IPS-18c (cell line): ENCODE data around the gene TALDO1.
A peak's percentile ranks its signal among the peaks of the same experiment; 100 is the strongest.
"Not testable (repeated sequence)": the region's sequence is repeated elsewhere in the genome, so short reads cannot be mapped to it uniquely, and the experiment has no call there.

Experiments
- H3K4me3 ChIP-seq: 2 replicates; pipeline ENCODE4 v1.7.0; 2013; ENCODE audit warnings: low read depth, mild to moderate bottlenecking, low read length, moderate library complexity; ENCODE audit not compliant: insufficient read depth
- H3K9me3 ChIP-seq: one replicate; pipeline ENCODE4 v1.6.1; 2013; ENCODE audit warnings: mild to moderate bottlenecking, low read length, moderate library complexity; ENCODE audit not compliant: control insufficient read depth, insufficient read depth

Gene TALDO1

DNA sequence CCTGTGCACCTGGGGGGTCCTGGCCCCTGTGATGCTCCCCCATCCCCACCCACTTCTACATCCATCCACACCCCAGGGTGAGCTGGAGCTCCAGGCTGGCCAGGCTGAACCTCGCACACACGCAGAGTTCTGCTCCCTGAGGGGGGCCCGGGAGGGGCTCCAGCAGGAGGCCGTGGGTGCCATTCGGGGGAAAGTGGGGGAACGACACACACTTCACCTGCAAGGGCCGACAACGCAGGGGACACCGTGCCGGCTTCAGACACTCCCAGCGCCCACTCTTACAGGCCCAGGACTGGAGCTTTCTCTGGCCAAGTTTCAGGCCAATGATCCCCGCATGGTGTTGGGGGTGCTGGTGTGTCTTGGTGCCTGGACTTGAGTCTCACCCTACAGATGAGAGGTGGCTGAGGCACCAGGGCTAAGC lies 20.0 kb upstream of the TALDO1 start:
- H3K4me3 ChIP-seq: no peak overlapping the region

DNA sequence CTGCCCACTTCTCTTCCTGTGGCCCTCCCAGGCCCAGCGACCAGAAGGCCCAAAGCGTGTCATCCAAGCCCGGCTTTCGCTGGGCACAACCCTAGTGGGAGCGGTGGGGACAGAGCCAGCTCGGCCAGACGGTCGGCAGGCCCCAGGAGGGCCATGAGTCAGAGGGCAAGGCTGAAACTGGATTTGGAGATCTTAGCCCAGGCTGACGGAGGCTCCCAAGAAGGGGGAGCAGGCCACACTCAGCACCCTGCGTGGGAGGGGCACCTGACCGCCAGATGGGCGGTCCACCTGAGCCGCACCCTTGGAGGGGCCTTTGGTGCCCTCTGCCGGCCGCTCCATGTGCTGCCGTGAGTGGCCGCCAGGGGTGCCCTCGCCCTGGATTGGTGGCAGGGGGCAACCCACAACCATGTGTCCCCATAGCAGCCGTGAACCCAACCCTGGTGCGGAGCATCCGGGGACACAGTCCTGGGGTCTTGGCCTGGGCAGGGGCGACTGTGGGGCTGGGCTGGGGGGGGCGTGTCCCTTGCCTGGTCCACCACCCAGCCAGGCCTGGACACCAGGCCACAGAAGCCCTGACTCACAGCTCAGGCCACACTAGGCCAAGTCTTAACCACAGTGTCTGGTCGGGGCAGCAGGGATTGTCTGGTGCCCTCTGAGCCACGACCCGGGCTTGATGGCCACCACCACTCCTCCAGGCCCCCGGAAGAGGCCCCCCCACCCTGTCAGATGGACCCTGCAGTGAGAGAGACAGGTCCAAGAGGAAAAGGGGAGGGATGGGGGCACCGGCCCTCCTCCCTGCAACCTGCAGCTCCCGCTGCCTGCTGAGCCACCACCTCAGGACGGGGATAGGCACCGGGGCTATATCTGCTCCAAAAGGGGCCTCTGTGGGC lies 19.2 kb upstream of the TALDO1 start:
- no peak overlapping the region for H3K4me3 ChIP-seq
- peaks cover 2% of the 10 kb centered on the region for H3K9me3 ChIP-seq

More for the DNA sequence above, 20.0 kb upstream of the TALDO1 start:
- H3K9me3 ChIP-seq: peaks cover 2% of the 10 kb centered on the region

DNA sequence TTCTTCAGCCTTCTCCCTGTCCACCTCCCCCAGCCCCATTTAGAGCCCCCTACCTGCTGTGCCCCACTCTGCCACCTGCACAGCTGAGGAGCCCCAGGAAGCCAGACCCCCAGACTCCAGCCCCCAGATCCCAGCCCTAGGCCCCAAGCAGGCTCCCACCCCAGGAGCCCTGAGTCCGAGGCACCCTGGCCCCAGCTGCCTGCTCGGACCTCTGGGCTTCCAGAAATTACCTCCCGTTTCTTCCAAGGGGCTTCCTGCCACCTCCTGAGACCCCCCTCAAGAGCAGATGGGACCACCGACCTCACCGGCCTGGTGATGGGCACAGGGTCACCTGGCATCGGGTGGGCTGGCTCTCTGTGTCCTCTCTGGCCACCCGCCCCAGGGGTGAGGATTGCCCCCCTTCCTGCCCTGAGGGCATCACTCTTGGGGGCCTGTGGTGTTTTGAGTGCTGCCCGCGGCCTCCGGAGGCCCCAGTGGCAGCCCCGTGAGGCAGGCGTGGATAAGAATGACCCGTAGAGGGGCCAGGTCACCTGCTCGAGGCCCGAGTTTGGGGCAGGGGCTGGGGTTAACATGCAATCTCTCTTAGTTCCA lies 18.3 kb upstream of the TALDO1 start:
- Histone ChIP-seq H3K9me3 (peaks cover 2% of the 10 kb centered on the region), H3K4me3 (no peak overlapping the region)

DNA sequence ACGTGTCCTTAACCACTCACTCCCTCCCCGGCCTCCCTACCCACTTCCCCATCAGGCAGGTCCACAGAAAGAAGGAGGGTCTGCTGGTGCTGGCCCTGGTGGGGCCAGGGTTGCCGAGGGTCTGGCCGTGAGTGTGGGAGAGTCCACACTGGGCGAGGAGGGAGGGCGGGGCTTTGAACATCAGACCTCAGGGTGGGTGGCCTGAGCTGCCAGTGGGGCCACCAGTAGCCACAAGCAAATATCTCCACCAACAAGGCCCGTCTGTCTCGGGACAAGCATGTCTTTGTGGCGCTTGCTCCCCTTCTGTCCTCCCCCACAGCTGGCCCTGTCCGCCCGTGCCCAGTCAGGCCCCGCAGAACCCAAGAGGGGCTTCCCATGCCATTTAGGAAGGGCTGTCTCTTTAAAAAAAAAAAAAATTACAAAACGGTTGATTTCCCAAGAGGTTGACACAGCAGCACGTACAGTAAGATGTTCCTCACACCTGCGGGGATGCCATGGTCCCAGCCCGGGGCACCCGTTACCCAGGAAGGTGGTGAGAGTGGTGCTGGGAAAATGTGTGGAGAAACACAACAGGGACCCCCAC lies 17.7 kb upstream of the TALDO1 start:
- H3K9me3 ChIP-seq: peaks cover 2% of the 10 kb centered on the region
- no peak overlapping the region for H3K4me3 ChIP-seq

DNA sequence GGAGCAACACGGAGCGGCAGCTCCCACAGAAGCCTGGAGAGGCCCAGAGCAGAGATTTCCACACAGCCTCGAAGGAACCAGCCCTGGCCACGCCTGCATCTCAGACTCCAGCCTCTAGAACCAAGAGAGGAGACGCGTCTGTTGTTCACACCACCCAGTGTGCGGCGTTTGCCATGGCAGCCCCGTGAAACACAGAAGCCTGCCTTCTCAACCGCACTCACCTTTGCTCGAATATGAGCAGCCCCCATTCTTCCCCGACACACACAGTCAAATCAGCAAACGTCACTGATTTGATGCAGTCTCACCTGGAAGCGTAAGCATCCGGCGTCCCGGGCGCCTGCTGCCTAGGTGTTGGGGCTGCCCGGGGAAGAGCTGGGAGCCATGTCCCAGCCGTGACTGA lies 14.2 kb upstream of the TALDO1 start:
- peaks cover 2% of the 10 kb centered on the region for H3K9me3 ChIP-seq
- no peak overlapping the region for H3K4me3 ChIP-seq

DNA sequence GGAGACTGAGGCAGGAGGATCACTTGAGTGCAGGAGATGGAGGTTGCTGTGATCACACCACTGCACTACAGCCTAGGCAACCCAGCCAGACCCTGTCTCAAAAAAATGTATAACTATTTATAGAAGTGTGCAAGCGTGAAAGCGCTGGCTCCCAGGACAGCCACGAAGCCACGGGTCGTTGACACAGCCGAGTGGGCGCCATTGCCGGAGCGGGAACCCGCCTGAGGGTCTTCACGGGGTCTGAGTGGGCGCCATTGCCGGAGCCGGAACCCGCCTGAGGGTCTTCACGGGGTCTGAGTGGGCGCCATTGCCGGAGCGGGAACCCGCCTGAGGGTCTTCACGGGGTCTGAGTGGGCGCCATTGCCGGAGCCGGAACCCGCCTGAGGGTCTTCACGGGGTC lies 12.7 kb upstream of the TALDO1 start:
- not testable (repeated sequence) for H3K4me3 ChIP-seq, H3K9me3 ChIP-seq

DNA sequence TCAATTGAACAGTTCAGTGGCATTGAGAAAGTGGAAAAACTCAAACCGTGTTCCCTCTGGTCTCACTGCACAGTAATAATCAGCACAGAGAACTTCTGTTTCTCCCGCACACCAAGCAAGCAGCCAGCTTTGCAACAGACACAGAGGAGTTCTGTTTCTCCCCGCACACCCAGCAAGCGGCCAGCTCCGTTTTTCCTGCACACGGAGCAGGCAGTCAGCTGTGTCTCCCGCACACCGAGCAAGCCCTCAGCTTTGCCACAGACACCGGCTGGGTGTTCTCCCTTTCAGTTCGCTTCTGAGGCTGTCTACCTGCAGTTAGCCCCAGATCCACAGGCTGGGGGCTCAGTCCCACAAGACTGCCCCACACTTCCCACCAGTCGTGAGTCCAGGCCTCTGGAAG lies 9.9 kb upstream of the TALDO1 start:
- Histone ChIP-seq H3K9me3 (no peaks in the 10 kb centered on the region), H3K4me3 (no peak overlapping the region)

DNA sequence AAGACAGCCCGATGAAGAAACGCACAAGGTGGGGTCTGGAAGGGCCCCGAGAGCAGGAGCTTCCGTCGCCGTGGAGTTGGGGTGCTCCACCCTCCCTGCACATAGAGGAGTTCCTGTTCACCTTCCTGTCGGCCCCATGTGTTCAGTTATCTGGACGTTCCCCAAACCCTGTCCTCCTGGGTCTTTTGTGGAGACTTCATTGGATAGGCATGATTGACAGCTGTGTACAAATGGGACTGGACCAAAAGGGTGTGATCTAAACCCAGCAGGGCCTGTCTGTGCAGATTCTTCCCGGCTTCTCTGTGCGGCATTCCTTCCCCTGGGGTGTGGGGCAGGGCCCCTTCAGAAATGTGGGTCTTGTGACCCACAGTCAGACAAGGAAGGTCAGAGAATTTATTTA lies 9.4 kb upstream of the TALDO1 start:
- not testable (repeated sequence) for H3K9me3 ChIP-seq, H3K4me3 ChIP-seq

DNA sequence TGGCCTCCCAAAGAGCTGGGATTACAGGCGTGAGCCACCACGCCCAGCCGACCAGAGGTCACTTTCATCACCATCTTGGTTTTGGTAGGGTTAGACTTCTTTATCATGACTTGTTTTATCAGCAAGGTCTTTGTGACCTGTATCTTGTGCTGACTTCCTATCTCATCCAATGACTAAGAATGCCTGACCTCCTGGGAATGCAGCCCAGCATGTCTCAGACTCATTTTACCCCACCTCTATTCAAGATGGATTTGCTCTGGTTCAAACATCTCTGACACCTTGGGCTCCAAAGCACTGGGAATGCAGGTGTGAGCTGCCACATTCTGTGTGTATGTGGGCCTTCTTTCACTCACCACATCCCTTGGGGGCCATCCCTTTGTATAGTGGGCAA lies 5.1 kb upstream of the TALDO1 start:
- H3K4me3 ChIP-seq: no peak overlapping the region

DNA sequence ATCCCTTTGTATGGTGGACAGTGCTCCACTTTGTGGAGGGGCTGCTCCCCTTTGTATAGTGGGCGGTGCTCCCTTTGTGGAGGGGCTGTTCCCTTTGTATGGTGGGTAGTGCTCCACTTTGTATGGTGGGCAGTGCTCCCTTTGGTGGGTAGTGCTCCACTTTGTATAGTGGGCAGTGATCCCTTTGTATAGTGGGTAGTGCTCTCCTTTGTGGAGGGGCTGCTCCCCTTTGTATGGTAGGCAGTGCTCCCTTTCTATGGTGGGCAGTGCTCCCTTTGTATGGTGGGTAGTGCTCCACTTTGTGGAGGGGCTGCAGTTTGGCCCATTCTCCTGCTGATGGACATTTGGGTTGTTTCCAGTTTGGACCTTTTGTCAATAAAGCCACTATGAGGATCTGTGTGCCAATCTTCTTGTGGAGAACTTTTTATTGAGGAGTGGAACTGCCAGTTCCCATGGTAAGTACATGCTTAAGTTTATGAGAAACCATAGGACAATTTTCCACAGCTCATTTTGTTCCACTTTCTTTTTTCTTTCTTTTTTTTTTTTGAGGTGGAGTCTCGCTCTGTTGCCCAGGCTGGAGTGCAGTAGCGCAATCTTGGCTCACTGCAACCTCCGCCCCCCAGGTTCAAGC lies 4.6 kb upstream of the TALDO1 start:
- Histone ChIP-seq H3K4me3 (no peak overlapping the region), H3K9me3 (no peaks in the 10 kb centered on the region)

More for the DNA sequence above, 5.1 kb upstream of the TALDO1 start:
- no peaks in the 10 kb centered on the region for H3K9me3 ChIP-seq

DNA sequence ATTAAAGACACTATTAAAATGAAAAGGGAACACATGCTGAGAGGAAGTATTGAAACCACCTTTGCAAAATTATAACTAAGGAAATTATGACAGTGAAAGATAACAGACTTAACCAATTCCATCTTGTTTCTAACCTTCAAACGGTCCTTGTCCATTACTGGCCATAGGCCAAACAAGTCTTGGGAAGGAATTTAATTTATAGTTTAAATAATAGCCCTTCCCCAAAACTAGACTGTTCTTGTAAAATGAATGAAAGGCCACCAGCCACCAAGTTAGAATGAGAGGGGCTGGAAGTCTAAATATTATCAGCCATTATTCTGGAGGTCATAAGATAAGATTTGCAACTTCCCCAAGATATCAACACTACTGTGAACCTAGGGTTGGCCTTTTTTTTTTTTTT lies 1.8 kb upstream of the TALDO1 start:
- Histone ChIP-seq H3K9me3 (no peaks in the 10 kb centered on the region), H3K4me3 (no peak overlapping the region)

DNA sequence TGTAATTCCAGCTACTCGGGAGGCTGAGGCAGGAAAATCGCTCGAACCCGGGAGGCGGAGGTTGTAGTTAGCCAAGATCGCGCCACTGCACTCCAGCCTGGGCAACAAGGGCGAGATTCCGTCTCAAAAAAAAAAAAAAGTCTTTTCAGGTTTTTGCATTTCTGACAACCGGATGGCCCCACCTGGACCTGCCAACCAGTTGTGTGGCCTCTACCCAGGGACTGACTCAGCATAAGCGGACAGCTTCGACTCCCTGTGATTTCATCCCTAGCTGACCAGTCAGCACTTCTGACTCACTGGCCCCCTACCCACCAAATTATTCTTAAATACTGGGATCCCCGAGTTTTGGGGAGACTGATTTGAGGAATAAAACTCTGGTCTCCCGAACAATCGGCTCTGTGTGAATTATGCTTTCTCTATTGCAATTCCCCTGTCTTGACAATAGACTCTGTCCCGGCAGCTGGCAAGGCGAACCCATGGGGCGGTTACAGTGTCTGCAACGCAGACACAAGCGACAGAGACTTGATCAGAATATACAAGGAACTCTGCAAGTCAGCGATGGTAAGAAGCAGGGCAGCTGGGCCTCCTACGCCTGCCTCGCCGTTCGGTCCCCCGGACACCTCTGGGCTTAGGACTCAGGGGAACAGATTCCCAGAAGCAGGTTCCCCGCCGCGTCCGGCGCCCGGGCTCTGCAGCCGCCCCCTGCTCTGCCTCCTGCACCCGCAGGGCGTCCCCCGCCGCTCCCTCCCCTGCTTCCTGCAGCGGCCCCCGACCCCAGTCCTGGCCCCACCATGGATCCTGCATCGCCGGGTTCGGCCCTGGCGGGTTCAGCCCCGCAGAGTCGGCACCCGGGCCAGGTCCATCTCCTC lies 741 bp upstream of the TALDO1 start:
- H3K4me3 ChIP-seq: peak overlapping the region; percentile 86
- H3K9me3 ChIP-seq: no peaks in the 10 kb centered on the region

DNA sequence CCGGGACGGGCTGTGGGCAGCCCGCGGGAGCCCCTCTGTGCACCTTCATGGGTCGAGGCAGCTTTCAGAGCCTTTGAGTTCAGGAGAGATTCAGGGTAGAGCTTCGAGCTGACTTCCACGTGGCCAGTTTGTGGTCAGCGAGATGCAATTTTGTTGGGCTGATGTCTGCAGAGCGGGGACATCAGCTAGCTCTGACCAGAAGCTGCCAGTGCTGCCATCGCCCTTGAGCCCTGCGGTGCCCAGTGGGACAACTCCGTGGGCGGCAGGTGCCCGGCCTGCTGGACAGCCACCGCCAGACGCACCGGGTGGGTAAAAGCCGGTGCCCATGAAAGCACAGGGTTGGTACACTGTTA lies 719 bp downstream of the TALDO1 start:
- no peaks in the 10 kb centered on the region for H3K9me3 ChIP-seq
- H3K4me3 ChIP-seq: peak overlapping the region; percentile 86

DNA sequence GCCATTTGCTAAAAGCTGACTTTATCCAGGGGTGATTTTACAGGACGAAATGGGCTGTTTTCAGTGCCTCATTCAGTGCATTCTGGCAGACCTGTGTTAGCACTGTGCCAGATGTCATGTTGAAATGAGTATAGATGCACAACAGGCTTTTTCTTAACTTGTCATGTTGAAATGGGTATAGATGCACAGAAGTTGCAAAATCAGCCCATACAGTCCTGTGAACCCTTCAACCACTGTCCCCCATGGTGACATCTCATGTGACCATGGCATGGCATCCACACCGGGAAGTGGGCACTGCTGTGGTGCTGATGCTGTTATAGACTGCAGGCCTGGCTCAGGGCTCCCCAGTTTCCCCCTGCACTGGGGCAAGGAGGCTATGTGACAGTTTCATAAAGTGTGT lies 2.5 kb downstream of the TALDO1 start:
- Histone ChIP-seq H3K9me3 (no peaks in the 10 kb centered on the region), H3K4me3 (no peak overlapping the region)

DNA sequence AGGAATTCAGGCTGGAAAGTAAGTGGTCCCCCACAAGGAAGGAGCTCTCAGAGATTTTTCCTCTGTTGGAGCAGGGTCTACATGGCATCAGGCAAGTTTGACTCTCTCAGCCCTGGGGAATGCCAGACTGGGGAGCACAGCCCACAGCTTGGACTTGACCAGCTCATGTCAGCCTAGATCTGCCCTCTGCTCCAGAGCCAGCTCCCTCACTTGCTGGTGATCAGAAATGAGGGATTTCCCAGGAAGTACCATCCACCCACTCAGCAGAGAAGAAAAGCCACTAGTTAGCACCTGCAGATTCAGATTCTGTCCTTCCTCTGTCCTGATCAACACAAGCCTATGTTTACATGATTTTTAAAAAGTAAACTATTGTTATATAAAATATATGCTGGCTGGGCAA lies 13.0 kb downstream of the TALDO1 start:
- Histone ChIP-seq H3K4me3 (no peak overlapping the region), H3K9me3 (no peaks in the 10 kb centered on the region)

DNA sequence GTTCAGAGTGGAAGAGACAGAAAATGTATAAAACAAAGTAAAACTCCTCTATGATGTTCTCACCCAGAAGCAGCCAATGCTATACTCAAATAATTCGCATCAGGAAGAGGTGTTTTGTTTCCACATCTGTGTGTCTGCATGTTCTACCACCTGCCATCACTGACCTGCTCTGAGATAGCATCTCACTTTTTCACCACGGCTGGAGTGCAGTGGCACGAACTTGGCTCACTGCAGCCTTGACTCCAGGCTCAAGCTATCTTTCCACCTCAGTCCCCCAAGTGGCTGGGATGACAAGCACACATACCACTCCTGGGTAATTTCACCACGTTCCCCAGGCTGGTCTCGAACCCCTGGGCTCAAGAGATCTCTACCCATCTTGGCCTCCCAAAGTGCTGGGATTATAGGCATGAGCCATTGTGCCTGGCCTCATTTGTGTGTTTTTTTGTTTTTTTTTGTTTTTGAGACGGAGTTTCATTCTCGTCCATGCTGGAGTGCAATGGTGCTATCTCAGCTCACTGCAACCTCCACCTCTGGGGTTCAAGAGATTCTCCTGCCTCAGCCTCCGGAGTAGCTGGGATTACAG lies 14.4 kb downstream of the TALDO1 start:
- H3K4me3 ChIP-seq: no peak overlapping the region
- no peaks in the 10 kb centered on the region for H3K9me3 ChIP-seq
